Measurements from ENCODE around the gene REG4.

GRCh38 chr1:119808972-119809550, 2.2 kb downstream of the REG4 start:
- TF ChIP-seq CTCF (conservative IDR thresholded peaks at IDR 0.05 in 1 of 2, IDR thresholded peaks at IDR 0.05 in 1 of 2; ENCODE audit: low read depth in 1 of 2, low read length in 2 of 2) (peak; percentile 90 to 95), EZH2 (IDR thresholded peaks at IDR 0.05; ENCODE audit: low read length, missing control alignments) (peak; percentile 31)

Measured in fibroblast of lung (primary cell).